ENCODE measurements around the gene MEGF11.

- no peak for TF ChIP-seq POLR2A (IDR thresholded peaks at IDR 0.05; ENCODE audit: low read depth, low read length)
- no peak for TF ChIP-seq TAF1 (IDR thresholded peaks at IDR 0.05; ENCODE audit: low read depth, low read length)
- no peak for TF ChIP-seq POLR2AphosphoS5 (IDR thresholded peaks at IDR 0.05; ENCODE audit: low read depth, low read length)
- TF ChIP-seq PAX5 (IDR thresholded peaks at IDR 0.05; ENCODE audit: insufficient read depth, low read length, severe bottlenecking): no peak
- TF ChIP-seq POU2F2 (IDR thresholded peaks at IDR 0.05; ENCODE audit: low read depth, low read length): no peak
Measured at GRCh38 chr15:66103293-66103590, 150.3 kb downstream of the MEGF11 start.

All from GM12891 (cell line).